Measurements from ENCODE around the gene PLET1.
"Not testable (repeated sequence)": the region's sequence is repeated elsewhere in the genome, so short reads cannot be mapped to it uniquely, and the experiment has no call there.

The PLET1 gene

DNA sequence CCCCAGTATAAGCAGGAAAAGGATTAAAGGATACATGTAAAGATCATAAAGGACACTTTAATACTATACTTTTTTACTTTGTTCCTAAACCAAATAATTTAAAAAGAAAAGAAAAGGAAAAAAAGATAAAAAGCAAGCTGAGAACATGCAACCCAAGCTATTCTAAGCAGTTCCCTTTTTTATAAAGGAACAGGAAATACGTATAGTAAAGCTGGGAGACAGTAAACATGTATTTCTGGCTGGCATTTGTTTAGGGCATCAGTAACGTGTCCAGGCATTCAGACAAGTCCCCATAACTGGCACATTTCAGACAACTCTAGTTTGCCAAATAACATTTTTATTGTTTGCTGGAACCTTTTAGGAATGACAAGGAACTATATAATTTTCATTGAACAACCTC is 60.4 kb downstream of the PLET1 start:
- DNase-seq: no peak

DNA sequence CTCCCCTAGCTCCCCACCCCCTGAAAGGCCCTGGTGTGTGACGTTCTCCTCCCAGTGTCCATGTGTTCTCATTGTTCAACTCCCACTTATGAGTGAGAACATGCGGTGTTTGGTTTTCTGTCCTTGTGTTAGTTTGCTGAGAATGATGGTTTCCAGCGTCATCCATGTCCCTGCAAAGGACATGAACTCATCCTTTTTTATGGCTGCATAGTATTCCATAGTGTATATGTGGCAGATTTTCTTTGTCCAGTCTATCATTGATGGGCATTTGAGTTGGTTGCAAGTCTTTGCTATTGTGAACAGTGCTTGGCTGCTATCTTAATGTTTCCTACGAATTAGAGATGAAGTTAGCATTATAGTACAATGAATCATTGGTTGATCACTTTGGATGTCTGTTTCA is 61.6 kb downstream of the PLET1 start:
- DNase-seq: not testable (repeated sequence)
